ENCODE data around the gene SQSTM1.

SQSTM1 gene

DNA sequence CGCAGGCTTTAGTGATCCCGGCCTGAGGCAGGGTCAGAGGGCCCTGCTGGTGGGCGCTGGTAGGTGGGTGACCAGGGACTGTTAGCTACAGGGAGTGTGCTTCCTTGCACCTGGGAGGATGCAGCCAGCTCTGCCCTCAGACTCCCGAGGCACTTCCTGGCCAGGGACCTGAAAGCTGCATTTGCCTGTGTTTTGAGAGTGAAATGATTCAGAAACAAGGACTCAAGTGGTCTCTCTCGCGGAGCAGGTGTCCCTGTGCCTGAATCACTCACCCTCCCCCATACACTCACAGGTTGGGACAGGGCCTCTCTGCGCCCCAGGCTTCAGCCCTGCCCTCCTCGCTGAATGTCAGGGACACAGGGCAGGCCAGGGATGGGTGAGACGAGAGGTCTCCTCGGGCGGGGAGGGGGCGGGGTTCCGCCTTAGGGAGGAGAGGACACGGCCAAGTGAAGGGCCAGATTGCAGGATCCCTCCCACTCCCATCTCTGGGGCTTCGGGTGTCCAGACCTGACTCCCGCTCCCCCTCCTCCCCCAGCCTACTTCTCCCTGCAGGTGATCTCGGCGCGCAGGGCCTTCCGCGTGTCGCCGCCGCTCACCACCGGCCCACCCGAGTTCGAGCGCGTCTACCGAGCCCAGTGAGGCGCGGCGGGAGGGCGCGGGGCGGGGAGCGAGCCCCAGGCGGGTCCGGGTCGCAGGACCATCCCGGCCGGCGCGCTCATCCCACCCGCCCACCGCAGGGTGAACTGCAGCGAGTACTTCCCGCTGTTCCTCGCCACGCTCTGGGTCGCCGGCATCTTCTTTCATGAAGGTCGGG is 25.4 kb upstream of the SQSTM1 start:
- no peak for DNase-seq (ENCODE audit: low read depth)

GRCh38 chr5:179795863-179796833 is 24.6 kb upstream of the SQSTM1 start:
- peak; percentile 43 for DNase-seq (ENCODE audit: low read depth)

DNA sequence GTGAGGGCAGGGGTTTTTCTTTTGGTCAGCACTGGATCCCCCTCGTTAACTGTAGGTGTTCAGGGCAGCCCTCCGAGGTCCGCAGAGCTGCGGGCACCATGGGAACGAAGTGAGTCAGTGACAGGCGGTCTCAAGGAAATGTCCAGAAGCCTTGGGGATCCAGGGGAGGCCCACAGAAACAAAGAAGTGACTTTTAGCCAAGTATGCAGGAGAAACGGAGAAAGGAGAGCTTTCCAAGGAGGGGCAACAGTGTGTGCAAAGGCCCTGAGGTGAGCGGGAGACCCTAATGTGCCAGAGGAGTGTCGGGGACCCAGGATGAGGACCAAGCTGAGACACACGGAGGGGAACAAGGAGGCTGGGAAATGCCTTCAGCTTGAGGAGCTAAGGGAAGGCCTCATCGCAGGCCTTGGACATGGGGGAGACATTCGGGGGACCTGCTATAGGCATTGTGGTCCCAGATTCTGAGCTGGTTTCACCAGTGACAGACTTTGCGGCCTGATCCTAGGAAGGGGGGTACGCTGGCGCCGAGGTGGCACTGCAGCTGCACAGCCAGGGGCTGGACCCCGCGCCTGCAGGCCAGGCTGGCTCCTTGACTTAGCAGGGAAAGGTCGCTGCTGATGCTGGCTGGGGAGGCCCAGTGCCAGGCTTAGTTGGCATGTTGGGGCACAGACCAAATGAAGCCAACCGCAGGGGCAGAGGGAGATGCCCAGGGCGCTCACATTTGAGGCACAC is 23.7 kb upstream of the SQSTM1 start:
- DNase-seq (ENCODE audit: low read depth), result no peak

DNA sequence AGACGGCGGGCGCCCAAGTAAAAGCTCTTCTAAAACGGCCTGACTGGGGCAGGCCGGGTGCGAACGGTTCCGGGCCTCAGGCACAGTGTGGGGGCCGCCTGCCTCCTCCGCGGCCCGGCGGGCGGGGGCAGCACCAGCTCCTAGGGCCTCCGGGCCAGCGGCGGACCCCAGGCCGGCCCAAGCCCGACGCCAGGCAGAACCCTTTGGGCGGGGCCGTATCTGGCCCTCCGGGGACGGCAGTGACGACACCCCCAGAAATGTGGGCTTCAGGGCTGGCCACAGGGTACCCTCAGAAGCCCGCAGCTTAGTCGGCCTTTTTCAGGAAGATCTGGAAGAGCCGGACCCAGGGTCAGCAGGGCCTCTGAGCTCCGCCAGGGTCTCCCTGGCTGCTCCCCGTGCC is 23.0 kb upstream of the SQSTM1 start:
- no peak for DNase-seq (ENCODE audit: low read depth)

DNA sequence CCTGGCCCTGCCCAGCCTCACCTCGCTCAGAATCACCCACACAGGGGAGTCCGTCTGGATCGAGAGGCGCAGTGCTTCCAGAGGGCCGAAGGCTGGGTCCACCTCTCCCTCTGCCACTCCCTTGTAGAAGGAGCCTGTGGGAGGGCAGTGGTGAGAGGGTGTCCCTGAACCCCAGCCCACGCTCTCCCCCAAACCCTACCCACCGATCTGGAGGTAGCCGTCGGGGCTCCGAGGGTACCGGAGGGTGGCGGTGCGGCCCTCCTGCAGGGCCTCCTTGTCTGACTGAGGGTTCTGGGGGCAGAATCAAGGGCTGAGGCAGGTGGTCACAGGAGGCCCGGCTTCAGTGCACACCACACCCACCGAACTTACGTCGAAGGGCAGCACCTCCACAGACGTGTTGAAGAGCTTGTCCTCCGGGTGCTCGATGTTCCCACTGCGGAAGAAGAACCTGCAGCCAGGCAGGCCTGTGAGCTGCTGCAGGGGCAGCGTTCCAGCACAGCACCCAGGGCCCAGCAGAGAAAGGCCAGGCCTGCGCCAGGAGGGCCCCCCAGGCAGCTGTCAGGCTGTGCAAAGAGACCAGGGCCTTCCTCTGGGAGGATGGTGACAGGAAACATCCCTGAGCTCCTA is 22.4 kb upstream of the SQSTM1 start:
- DNase-seq (ENCODE audit: low read depth), result no peak

DNA sequence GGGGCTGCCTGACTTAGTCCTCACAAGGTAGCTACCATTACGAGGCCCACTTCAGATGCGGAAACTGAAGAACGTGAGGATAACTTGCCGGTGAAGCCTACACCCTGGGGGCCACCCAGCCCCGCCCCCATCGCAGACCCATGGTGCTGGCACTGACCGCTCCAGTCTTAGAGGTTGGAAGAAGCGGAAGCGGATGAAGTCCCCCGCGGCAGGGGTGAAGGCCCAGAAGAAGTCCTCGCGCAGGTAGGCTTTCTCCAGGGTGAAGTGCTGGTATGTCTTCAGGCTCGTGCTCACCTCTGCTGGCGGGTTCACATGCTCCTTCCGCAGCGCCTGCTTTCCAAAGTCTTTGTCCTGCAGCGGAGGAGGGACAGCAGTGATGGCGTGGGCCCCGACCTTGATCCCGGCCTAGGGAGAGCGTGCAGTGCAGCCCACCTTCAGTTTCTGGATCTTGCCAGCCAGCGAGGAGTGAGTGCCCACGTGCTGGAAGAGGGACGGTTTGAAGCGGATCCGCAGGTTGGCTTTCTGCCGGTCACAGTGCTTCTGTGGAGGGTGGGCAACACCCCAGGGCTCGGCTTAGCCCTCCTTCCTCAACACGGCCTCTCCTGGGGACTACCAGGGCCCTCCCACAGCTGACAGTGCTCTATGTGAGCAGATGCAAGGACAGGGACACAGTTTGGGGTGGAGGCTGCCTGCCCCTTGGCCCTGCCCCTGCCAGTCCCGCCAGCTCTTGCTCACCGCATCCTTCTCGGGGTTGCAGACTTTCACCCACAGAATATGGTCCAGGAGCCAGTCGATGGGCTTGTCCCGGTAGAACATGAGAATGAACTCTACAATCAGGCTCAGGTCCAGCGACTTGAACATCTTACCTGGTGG is 21.7 kb upstream of the SQSTM1 start:
- no peak for DNase-seq (ENCODE audit: low read depth)

DNA sequence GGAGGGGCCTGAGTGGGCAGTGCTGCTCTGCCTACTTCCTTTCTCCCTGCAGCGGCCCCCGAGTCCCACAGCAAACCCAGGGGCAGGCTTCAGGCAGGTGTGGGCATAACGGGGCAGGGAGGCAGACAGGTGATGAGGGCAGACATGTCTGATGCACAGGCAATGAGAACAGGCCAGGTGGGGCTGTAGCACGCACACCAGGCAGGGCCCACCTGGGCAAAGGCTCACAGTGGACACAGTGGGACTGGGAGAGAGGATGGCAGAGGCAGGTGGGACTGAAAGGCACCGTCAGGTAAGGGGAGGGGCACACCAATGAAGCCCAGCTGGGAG is 21.1 kb upstream of the SQSTM1 start:
- DNase-seq (ENCODE audit: low read depth), result no peak

- no peak for DNase-seq (ENCODE audit: low read depth)
These were observed 20.5 kb upstream of the SQSTM1 start for GRCh38 chr5:179800071-179800695.

- DNase-seq (ENCODE audit: low read depth), result no peak
These were observed 20.0 kb upstream of the SQSTM1 start for GRCh38 chr5:179800696-179801201.

DNA sequence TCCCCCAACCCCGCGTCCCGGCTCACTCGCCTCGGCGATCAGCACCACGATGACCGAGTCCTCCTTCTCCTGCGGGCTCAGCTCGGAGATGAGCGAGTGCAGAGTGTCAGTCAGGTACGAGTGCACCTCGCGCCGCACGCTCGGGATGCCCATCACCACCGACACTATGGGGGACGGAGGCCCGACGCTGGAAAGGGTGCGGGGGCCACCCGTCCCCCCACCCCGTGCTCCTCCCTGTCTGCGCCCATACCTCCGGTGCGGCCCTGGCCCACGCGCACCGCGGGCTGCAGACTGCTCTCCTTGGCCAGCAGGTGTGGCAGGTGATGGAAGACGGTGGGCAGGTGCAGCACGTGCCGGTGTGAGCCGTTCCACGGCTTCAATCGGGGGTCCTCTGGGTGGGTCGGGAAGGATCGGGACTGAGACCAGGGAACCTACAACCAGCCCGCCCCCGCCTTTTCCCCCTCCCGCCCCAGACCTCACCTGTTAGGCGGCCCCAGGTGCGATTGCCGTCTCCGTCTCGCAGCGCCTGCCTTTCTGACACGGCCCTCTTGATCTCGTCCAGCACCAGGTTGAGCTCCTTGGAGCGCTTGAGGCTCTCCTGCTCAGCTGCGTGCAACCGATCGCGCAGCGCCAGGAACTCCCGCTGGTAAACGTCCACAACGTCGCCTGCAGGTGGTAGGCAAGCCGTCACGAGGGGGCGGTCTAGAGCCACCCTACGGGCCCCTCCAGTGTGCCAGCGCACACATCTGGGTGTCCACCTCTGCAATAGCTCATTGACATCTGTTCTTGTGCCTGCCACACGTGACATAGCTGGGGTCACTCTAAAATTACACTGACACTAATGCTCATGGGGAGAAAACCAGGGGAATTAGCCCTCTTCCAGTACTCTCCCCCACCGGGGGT is 19.1 kb upstream of the SQSTM1 start:
- peak; percentile 74 for DNase-seq (ENCODE audit: low read depth)

- no peak for DNase-seq (ENCODE audit: low read depth)
These were observed 18.4 kb upstream of the SQSTM1 start for GRCh38 chr5:179802207-179802883.

DNA sequence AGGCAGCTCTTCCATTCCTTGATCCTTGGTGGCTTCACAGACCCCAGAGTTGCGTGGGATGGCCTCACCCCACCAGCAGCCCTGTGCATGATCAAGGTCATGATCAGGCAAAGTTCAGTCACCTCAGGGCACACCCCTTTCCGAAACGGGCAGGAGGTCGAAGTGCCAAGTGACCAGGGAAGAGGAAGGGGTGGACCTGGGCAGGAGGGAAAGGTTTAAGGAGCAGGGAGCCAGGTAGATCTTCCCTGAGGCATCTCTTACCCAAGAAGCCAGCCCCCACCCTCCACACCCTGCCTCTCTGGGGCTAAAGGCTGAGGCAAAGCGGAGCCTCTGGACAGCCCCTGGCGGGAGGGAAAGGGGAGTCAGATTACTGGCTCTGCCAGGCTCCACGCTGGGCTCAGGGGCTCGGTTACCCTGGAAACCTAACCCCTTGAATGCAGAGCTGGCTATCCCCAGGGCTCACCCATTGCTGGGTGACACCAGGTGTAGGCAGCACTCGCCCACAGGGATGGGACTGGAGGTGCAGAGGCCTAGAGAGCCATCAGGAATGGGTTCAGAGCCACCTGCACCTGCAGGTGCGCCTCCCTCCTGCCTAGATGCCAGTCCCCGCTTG is 17.6 kb upstream of the SQSTM1 start:
- DNase-seq (ENCODE audit: low read depth), result no peak

GRCh38 chr5:179803651-179804554 is 16.8 kb upstream of the SQSTM1 start:
- DNase-seq (ENCODE audit: low read depth), result peak; percentile 40

- DNase-seq (ENCODE audit: low read depth), result no peak
These were observed 16.2 kb upstream of the SQSTM1 start for GRCh38 chr5:179804555-179804947.

- DNase-seq (ENCODE audit: low read depth), result no peak
These were observed 15.6 kb upstream of the SQSTM1 start for GRCh38 chr5:179805070-179805528.

DNA sequence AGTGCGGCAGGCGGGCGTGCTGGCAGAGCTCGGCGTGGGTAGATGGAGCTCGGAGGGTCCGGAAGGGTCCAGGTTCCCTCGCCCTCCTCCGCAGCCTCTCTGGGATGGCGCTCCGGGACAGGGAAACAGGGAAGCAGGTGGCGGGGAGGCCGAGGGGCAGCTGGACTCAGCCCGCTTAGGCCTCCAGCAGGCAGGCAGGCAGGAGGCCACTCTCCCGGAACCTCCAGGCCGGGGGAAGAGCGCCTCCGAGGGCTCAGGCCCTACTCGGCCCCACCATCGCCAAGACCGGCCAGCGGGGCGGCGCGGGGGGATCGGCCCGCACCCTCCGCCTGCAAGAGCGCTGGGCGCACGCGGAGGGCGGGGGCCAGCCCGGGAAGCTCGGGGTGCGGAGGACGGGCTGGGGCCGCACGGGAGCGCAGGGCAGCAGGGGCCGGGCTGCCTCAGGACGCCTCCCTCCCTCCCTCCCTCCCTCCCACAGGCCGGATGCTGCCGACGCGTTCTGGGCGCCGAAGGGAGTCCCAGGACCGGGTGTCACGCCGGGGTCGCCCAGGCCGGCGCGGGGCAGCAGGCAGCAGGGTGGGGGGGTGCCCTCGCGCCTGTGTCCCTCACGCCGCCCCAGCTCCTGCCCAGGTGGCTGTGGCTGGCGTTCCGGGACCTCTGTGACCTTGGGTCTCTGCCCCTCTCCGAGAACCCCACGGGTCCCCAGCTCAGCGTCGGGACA is 15.0 kb upstream of the SQSTM1 start:
- no peak for DNase-seq (ENCODE audit: low read depth)
